ENCODE measurements around the gene PRDX2.
A peak's percentile ranks its signal among the peaks of the same experiment; 100 is the strongest.

PRDX2 gene

GRCh38 chr19:12763100-12763499 is 38.5 kb downstream of the PRDX2 start:
- Histone ChIP-seq H3K79me2 (ENCODE audit: control insufficient read depth, insufficient read depth, low read length, poor library complexity) (no peaks in the 10 kb centered on the region), H3K23ac (ENCODE audit: low read length) (no peak overlapping the region), H3K79me1 (ENCODE audit: low read length) (no peaks in the 10 kb centered on the region), H3K9me3 (ENCODE audit: insufficient read depth, low read depth, low read length) (peaks cover 5% of the 10 kb centered on the region), H3K9ac (ENCODE audit: low read length) (no peak overlapping the region), H2BK12ac (ENCODE audit: low read length) (no peak overlapping the region), H4K91ac (ENCODE audit: low read depth, low read length) (no peak overlapping the region), H2AFZ (ENCODE audit: insufficient read depth, low read length, poor library complexity) (no peak overlapping the region), H3K4me1 (ENCODE audit: control insufficient read depth in 1 of 2, insufficient read depth in 2 of 2, low read length in 2 of 2) (no peaks in the 10 kb centered on the region), H4K8ac (ENCODE audit: low read depth, low read length) (no peak overlapping the region), H2BK5ac (ENCODE audit: low read depth, low read length, poor library complexity) (no peak overlapping the region), H4K12ac (ENCODE audit: low read depth, low read length) (no peak overlapping the region), H2AK5ac (ENCODE audit: low read length) (no peak overlapping the region), H3K36me3 (ENCODE audit: control insufficient read depth in 1 of 2, insufficient read depth in 2 of 2, low read length in 2 of 2) (peaks cover 46 to 56% of the 10 kb centered on the region in 2 experiments), H3K4ac (ENCODE audit: low read depth, low read length) (no peak overlapping the region), H3K18ac (ENCODE audit: low read length) (no peak overlapping the region), H3K27me3 (ENCODE audit: insufficient read depth, low read length) (no peaks in the 10 kb centered on the region), H3K4me3 (ENCODE audit: low read depth, low read length) (no peak overlapping the region), H3K14ac (ENCODE audit: low read length) (no peak overlapping the region), H3K4me2 (ENCODE audit: low read length) (no peak overlapping the region), H2BK120ac (ENCODE audit: insufficient read depth, low read length, poor library complexity) (no peak overlapping the region), H3K27ac (ENCODE audit: low read depth, low read length) (no peak overlapping the region)
- DNase-seq, result no peak
- no CpG with 5 or more reads among the region's 11 CpGs for WGBS (ENCODE audit: extremely low coverage, insufficient coverage, insufficient read length)

GRCh38 chr19:12759686-12760085 is 41.9 kb downstream of the PRDX2 start:
- Histone ChIP-seq H2BK5ac (ENCODE audit: low read depth, low read length, poor library complexity) (no peak overlapping the region), H3K4me2 (ENCODE audit: low read length) (no peak overlapping the region), H3K4me1 (ENCODE audit: control insufficient read depth in 1 of 2, insufficient read depth in 2 of 2, low read length in 2 of 2) (peaks cover 0 to 7% of the 10 kb centered on the region in 2 experiments), H3K18ac (ENCODE audit: low read length) (no peak overlapping the region), H3K79me2 (ENCODE audit: control insufficient read depth, insufficient read depth, low read length, poor library complexity) (no peaks in the 10 kb centered on the region), H3K27me3 (ENCODE audit: insufficient read depth, low read length) (no peaks in the 10 kb centered on the region), H3K14ac (ENCODE audit: low read length) (no peak overlapping the region), H2AK5ac (ENCODE audit: low read length) (no peak overlapping the region), H4K8ac (ENCODE audit: low read depth, low read length) (no peak overlapping the region), H3K27ac (ENCODE audit: low read depth, low read length) (no peak overlapping the region), H3K79me1 (ENCODE audit: low read length) (no peaks in the 10 kb centered on the region), H2AFZ (ENCODE audit: insufficient read depth, low read length, poor library complexity) (no peak overlapping the region), H4K12ac (ENCODE audit: low read depth, low read length) (no peak overlapping the region), H4K91ac (ENCODE audit: low read depth, low read length) (no peak overlapping the region), H3K9me3 (ENCODE audit: insufficient read depth, low read depth, low read length) (peaks cover 3% of the 10 kb centered on the region), H3K36me3 (ENCODE audit: control insufficient read depth in 1 of 2, insufficient read depth in 2 of 2, low read length in 2 of 2) (peaks cover 20 to 29% of the 10 kb centered on the region in 2 experiments), H3K23ac (ENCODE audit: low read length) (no peak overlapping the region), H3K4ac (ENCODE audit: low read depth, low read length) (no peak overlapping the region), H3K9ac (ENCODE audit: low read length) (no peak overlapping the region), H2BK120ac (ENCODE audit: insufficient read depth, low read length, poor library complexity) (no peak overlapping the region), H3K4me3 (ENCODE audit: low read depth, low read length) (no peak overlapping the region), H2BK12ac (ENCODE audit: low read length) (no peak overlapping the region)
- WGBS (ENCODE audit: extremely low coverage, insufficient coverage, insufficient read length), result no CpG with 5 or more reads among the region's 6 CpGs
- DNase-seq, result no peak

DNA sequence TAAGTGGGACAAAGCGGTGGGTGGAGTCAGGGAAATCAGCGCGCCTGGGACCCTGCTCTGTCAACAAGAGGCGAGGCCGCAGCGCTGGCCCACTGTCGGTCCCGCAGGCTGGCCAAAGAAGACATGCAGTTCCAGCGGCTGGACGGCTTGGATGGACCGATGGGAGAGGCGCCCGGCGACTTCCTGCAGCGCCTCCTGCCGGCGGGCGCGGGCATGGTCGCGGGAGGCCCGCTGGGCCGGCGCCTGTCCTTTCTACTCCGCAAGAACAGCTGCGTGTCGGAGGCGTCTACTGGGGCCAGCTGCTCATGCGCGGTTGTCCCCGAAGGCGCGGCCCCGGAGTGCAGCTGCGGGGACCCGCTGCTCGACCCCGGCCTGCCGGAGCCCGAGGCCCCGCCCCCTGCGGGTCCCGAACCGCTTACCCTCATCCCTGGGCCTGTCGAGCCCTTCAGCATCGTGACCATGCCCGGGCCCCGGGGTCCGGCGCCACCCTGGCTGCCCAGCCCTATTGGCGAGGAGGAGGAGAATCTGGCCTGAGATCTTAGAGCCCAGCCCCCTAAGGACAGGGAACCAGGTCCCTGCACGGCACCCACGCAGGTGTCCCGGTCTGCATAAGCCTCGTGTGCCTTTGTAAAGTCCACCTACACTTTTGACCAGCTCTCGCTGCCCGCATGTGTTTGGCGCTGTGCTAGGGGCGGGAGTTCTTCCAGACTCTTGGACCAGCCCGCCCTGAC is 43.9 kb downstream of the PRDX2 start:
- DNase-seq, result peak; percentile 95 to 96
- no CpG with 5 or more reads among the region's 60 CpGs for WGBS (ENCODE audit: extremely low coverage, insufficient coverage, insufficient read length)

DNA sequence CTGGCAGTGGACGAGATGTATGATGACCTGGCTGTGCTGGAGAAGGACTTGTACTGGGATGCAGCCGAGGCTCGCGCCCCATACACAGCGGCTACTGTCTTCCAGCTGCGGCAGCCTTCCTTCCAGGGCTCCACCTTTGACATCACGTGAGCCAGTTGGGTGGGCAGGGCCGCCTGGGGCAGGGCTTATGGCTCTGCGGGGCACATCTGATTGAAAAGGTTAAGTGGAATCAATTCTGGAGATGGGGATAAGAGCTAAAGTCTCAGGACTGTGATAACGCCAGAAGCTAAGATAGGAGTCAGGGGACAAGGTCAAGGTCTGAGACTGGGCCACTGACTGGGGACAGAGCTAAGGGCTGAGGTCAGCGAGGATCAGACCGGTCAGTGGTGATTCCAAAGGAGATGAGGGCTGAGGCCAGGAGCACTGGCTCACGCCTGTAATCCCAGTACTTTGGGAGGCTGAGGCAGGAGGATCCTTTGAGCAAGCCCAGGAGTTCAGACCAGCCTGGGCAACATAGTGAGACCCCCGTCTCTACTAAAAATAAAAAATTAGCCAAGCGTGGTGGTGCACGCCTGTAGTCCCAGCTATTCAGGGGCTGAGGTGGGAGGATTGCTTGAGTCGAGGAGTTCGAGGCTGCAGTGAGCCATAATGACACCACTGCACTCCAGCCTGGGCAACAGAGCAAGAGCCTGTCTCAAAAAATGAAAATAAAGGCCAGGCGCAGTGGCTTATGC is 45.3 kb downstream of the PRDX2 start:
- Histone ChIP-seq H3K79me1 (ENCODE audit: low read length) (no peaks in the 10 kb centered on the region), H2BK12ac (ENCODE audit: low read length) (no peak overlapping the region), H4K8ac (ENCODE audit: low read depth, low read length) (no peak overlapping the region), H3K9ac (ENCODE audit: low read length) (no peak overlapping the region), H3K4me2 (ENCODE audit: low read length) (no peak overlapping the region), H3K9me3 (ENCODE audit: insufficient read depth, low read depth, low read length) (peaks cover 3% of the 10 kb centered on the region), H2AK5ac (ENCODE audit: low read length) (no peak overlapping the region), H3K4me3 (ENCODE audit: low read depth, low read length) (no peak overlapping the region), H2BK5ac (ENCODE audit: low read depth, low read length, poor library complexity) (no peak overlapping the region), H3K23ac (ENCODE audit: low read length) (no peak overlapping the region), H3K4me1 (ENCODE audit: control insufficient read depth in 1 of 2, insufficient read depth in 2 of 2, low read length in 2 of 2) (peaks cover 0 to 7% of the 10 kb centered on the region in 2 experiments), H3K27me3 (ENCODE audit: insufficient read depth, low read length) (no peaks in the 10 kb centered on the region), H2BK120ac (ENCODE audit: insufficient read depth, low read length, poor library complexity) (no peak overlapping the region), H3K18ac (ENCODE audit: low read length) (no peak overlapping the region), H3K4ac (ENCODE audit: low read depth, low read length) (no peak overlapping the region), H3K79me2 (ENCODE audit: control insufficient read depth, insufficient read depth, low read length, poor library complexity) (no peaks in the 10 kb centered on the region), H2AFZ (ENCODE audit: insufficient read depth, low read length, poor library complexity) (no peak overlapping the region), H3K36me3 (ENCODE audit: control insufficient read depth in 1 of 2, insufficient read depth in 2 of 2, low read length in 2 of 2) (no peaks in the 10 kb centered on the region), H3K14ac (ENCODE audit: low read length) (no peak overlapping the region), H4K91ac (ENCODE audit: low read depth, low read length) (no peak overlapping the region), H3K27ac (ENCODE audit: low read depth, low read length) (no peak overlapping the region), H4K12ac (ENCODE audit: low read depth, low read length) (no peak overlapping the region)
- DNase-seq, result peak in 1 of 2 donors; percentile 53
- no CpG with 5 or more reads among the region's 19 CpGs for WGBS (ENCODE audit: extremely low coverage, insufficient coverage, insufficient read length)

More for the DNA sequence above, 43.9 kb downstream of the PRDX2 start:
- peak overlapping the region; percentile 51 for H3K4me3 ChIP-seq (ENCODE audit: low read depth, low read length)
- peak overlapping the region; percentile 66 for H3K4me2 ChIP-seq (ENCODE audit: low read length)
- H3K27me3 ChIP-seq (ENCODE audit: insufficient read depth, low read length), result no peaks in the 10 kb centered on the region
- no peak overlapping the region for H2BK5ac ChIP-seq (ENCODE audit: low read depth, low read length, poor library complexity)
- H3K36me3 ChIP-seq (ENCODE audit: control insufficient read depth in 1 of 2, insufficient read depth in 2 of 2, low read length in 2 of 2), result peaks cover 6 to 10% of the 10 kb centered on the region in 2 experiments
- no peak overlapping the region for H2BK12ac ChIP-seq (ENCODE audit: low read length)
- H3K9me3 ChIP-seq (ENCODE audit: insufficient read depth, low read depth, low read length), result peaks cover 2% of the 10 kb centered on the region
- H4K8ac ChIP-seq (ENCODE audit: low read depth, low read length), result peak overlapping the region; percentile 70
- H3K9ac ChIP-seq (ENCODE audit: low read length), result peak overlapping the region; percentile 60
- H2AK5ac ChIP-seq (ENCODE audit: low read length), result no peak overlapping the region
- no peak overlapping the region for H2BK120ac ChIP-seq (ENCODE audit: insufficient read depth, low read length, poor library complexity)
- H3K4ac ChIP-seq (ENCODE audit: low read depth, low read length), result no peak overlapping the region
- peaks cover 0 to 7% of the 10 kb centered on the region in 2 experiments for H3K4me1 ChIP-seq (ENCODE audit: control insufficient read depth in 1 of 2, insufficient read depth in 2 of 2, low read length in 2 of 2)
- H4K91ac ChIP-seq (ENCODE audit: low read depth, low read length), result no peak overlapping the region
- H3K14ac ChIP-seq (ENCODE audit: low read length), result peak overlapping the region; percentile 75
- H3K79me1 ChIP-seq (ENCODE audit: low read length), result no peaks in the 10 kb centered on the region
- H2AFZ ChIP-seq (ENCODE audit: insufficient read depth, low read length, poor library complexity), result peak overlapping the region; percentile 84
- peak overlapping the region; percentile 21 for H3K27ac ChIP-seq (ENCODE audit: low read depth, low read length)
- no peaks in the 10 kb centered on the region for H3K79me2 ChIP-seq (ENCODE audit: control insufficient read depth, insufficient read depth, low read length, poor library complexity)
- no peak overlapping the region for H3K23ac ChIP-seq (ENCODE audit: low read length)
- peak overlapping the region; percentile 74 for H4K12ac ChIP-seq (ENCODE audit: low read depth, low read length)
- H3K18ac ChIP-seq (ENCODE audit: low read length), result peak overlapping the region; percentile 3

Measured in trophoblast cell (in vitro differentiated cells and primary cell).